ENCODE measurements around the gene ZNF511.

DNA sequence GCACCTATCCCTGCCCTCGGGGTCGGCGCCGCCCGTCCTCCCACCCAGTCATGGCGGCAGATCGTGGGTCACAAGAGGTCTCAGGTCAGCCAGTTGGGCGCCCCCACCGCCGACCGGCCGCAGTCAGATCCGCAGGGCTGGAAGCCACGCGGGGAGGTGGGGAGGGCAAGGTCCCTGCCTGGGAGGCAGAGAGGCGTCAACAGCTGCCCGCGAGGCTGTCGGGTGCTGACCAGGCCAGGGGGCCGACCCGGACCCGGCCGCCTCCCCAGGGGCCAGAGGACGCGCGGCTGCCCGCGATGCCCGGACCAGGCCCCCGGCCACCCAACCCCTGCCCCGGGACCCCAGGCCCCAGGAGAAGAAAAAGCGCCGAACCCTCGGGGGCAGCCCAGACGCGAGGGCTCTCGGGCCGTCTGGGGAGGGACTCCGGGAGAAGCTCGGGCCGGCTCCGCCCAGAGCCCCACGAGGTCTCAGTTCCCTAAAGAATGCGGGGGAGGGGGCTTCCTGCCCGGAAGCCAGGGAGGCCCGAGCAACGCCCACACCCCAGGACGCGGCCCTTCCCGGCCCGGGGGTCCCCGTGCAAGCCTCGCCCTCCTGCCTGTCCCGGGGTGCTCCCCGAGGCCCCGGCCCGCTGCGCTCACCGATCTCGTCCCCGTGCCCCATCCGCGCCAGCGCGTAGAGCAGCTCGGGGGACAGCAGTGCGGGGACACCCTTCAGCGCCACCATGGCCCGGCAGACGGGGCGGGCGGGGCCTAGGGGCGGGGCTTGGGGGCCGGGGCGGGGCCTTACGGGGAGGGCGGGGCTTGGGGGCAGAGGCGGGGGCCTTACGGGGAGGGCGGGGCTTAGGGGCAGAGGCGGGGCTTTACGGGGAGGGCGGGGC lies 48.8 kb downstream of the ZNF511 start, which contains the start of gene FUOM:
- TF ChIP-seq, protein P1, sequence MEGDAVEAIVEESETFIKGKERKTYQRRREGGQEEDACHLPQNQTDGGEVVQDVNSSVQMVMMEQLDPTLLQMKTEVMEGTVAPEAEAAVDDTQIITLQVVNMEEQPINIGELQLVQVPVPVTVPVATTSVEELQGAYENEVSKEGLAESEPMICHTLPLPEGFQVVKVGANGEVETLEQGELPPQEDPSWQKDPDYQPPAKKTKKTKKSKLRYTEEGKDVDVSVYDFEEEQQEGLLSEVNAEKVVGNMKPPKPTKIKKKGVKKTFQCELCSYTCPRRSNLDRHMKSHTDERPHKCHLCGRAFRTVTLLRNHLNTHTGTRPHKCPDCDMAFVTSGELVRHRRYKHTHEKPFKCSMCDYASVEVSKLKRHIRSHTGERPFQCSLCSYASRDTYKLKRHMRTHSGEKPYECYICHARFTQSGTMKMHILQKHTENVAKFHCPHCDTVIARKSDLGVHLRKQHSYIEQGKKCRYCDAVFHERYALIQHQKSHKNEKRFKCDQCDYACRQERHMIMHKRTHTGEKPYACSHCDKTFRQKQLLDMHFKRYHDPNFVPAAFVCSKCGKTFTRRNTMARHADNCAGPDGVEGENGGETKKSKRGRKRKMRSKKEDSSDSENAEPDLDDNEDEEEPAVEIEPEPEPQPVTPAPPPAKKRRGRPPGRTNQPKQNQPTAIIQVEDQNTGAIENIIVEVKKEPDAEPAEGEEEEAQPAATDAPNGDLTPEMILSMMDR (conservative IDR thresholded peaks at IDR 0.05): no peak
- no peak for TF ChIP-seq EZH2 (IDR thresholded peaks at IDR 0.05; ENCODE audit: low read depth)
